ENCODE data around the gene CCDC88C.

GRCh38 chr14:91233936-91234790 is 183.5 kb downstream of the CCDC88C start:
- TF ChIP-seq CTCF (IDR thresholded peaks at IDR 0.05; ENCODE audit: low read depth, low read length): no peak
- no peak for TF ChIP-seq EZH2phosphoT487 (IDR thresholded peaks at IDR 0.05; ENCODE audit: low read depth)

All from OCI-LY3 (cell line).